IPS-NIHi7 (cell line): ENCODE data around the gene CLCN6.
A peak's percentile ranks its signal among the peaks of the same experiment; 100 is the strongest.

Source experiments
- DNase-seq: peaks from one replicate; pipeline ENCODE4 v3.0.0; 2012; ENCODE audit warnings: mixed read lengths; ENCODE audit errors: extremely low spot score

The CLCN6 gene

DNA sequence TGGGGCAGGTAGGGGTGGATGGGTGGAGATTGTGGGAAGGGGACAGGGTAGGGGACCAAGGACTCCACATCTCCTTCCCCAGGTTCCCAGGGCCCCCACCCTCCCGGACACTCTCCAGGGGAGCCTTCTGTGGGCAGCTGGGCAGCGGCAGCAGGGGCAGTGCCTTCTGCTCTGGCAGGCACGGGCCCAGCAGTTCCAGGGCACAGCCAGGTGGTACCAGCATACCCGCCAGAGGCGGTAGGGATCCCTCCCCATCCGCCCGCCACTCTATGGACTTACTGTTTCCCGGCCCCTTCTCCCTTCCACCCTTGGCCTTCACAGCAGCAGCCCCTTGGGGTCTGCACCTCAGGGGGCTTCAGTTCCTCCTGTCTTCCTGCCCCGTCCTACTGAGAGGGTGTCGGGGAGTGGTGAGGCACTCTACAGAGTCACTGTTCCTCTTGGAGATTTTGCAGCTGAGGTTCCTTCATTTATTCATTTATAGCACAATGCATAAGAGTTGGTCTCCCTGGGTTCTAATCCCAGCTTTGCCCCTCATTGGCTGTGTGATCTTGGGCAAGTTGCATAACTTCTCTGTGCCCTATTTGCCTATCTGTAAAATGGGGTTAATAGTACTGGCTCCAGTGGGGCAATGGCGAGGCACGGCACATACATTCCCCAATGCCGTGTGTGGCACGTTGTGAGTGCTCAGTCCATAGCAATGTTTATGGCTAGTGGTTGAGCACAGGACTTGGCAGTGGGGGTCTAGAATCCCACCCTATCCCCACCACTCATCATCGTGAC, 27.0 kb upstream of the CLCN6 start:
- DNase-seq = no peak

DNA sequence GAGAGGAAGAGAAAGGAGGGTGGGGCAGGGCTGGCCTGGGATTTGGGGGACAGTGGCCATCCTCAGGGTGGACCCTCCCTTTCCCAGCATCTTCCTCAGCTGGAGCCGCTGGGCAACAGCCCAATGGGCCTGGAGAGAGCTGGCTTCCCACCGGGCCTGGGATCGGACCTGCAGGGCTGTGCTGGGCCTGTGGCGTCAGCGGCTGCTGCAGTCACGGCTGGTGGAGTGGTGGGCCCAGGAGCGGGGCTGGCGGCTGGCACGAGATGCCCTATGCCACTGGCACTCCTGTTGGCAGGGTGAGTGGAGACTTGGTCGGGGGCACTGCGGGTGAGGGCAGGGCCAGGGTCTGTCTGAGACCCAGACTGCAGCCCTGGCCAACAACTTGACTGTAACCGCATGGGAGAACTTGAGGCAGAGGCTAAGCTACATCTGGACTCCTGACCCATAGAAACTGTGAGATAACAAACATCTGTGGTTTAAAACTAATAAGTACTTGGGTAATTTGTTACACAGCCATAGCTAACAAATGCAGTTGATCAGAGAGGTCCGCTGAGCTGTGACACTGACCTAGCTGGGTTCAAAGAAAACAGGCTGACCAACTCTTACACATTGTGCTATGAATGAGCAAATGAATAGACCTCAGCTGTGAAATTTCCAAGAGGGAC, 26.1 kb upstream of the CLCN6 start:
- DNase-seq = no peak

GRCh38 chr1:11780380-11781147, 25.4 kb upstream of the CLCN6 start:
- DNase-seq = no peak

GRCh38 chr1:11781297-11781696, 24.7 kb upstream of the CLCN6 start:
- no peak for DNase-seq

- no peak for DNase-seq
These were observed 23.8 kb upstream of the CLCN6 start for GRCh38 chr1:11782127-11782708.

DNA sequence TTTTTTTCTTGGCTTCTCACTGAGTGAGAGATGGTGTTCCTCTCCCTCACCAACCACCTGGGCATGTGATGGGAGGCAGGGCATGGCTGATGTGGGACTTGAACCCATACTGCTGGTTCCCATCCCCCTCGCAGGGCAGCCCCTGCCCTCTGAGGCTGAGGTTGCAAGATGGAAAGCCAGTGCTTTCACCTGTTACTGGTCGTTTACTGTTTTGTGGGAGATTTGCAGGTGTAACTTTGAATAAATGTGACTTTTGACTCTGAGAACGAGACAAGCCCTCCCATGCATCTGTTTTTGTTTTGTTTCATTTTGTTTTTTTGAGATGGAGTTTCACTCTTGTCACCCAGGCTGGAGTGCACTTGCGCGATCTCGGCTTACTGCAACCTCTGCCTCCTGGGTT, 22.4 kb upstream of the CLCN6 start:
- DNase-seq = no peak

DNA sequence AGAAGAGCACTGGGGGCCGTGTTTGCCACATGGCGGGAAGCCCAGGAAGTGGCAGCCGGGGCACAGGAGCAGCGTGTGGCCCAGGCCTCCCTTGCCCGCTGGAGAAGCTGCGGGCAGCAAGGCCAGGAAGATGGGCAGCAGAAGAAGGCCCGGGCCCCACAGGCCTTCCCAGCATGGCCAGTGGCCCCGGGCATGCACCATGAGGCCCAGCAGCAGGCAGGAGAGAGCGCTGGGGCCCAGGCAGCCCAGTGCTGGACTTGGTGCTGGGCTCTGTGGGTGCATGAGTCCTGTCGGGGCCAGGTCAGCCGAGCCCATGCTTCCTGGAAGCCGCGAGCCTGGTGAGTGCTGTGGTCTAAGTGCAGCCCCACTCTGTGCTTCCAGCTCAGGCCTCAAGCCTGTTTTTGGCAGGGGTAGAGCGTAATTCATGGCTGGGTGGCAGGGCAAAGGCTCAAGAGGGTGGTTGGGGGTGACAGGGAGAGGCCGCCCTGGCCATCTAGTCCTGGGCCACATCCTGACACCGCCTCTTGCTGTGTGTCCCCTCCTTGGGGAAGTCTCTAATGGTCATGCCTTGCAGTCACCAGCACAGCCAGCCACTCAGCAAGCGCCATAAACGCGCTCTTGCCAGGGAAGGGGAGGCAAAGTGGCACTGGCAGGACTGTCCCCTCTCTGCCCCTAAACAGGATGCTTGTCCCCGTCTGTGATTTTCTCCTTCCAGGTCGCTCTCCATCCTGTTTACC, 21.6 kb upstream of the CLCN6 start:
- no peak for DNase-seq

DNA sequence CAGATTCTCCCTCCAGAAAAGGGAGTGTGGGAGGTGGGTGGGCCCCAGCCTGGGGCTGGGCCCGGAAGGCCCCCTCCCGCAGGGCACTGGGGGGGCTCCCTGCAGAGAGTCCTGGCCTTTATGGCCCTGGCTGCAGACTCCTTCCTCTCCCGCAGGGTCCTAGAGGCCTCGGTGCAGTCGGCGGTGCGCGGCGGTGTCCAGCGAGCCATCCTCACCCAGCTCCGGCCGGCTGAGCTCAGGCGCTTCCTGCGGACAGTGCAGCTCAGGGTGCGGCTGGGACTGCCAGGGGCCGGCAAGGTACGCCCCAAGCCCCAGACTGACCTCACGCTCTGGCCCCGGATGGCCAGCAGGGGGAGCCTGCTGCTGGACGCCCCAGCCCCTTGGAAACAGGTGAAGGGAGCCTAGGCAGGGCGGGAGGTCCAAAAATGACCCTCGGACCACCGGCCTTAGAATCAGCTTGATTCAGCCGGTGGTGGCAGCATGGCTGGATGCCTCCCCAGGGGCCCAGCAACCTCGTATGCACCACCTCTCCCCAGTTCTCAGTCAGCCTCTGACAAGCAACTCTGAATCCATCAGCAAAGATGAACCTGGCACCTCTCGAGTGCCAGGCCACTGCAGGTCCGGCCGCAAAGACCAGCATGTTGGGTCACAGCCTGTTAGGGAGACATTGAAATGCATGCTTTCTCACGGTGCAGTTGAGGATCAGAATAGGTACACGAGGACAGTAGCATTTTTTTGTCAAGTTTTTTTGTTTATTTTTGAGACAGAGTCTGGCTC, 20.8 kb upstream of the CLCN6 start:
- peak; percentile 93 for DNase-seq

GRCh38 chr1:11786168-11786567, 19.8 kb upstream of the CLCN6 start:
- DNase-seq = no peak

- peak; percentile 74 for DNase-seq
These were observed 18.7 kb upstream of the CLCN6 start for GRCh38 chr1:11787251-11787803.

DNA sequence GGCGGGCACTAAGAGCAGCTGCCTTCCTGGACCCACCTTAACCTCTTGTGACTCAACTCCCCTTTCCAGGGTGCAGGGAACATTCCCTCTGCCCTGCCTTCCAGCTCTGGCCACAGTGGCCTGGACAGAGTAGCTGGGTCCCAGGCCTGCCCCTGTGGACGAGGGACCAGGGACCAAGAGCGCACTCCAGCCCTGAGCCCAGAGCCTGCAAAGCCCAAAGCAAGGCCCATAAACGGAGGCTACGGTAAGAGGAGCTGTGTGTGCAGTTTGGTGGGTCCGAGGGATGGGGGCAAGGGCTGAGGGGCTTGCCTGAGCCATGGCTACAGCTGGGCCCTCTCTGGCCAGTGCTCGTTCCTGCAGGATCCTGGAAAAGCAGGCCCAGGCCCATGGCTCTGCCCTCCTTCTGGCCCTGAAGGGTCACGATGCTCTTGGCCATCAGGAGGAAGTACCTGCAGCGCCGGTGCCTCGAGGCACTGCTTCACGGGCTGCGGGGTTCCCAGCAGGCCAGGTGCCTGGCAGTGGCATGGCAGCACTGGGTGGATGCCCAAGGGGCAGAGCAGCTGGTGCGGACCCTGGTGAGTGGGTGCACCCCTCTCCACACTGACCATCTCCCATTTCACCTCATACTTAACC, 18.1 kb upstream of the CLCN6 start:
- no peak for DNase-seq

GRCh38 chr1:11788549-11789053, 17.4 kb upstream of the CLCN6 start:
- DNase-seq = no peak

- no peak for DNase-seq
These were observed 16.6 kb upstream of the CLCN6 start for GRCh38 chr1:11789126-11790067.

DNA sequence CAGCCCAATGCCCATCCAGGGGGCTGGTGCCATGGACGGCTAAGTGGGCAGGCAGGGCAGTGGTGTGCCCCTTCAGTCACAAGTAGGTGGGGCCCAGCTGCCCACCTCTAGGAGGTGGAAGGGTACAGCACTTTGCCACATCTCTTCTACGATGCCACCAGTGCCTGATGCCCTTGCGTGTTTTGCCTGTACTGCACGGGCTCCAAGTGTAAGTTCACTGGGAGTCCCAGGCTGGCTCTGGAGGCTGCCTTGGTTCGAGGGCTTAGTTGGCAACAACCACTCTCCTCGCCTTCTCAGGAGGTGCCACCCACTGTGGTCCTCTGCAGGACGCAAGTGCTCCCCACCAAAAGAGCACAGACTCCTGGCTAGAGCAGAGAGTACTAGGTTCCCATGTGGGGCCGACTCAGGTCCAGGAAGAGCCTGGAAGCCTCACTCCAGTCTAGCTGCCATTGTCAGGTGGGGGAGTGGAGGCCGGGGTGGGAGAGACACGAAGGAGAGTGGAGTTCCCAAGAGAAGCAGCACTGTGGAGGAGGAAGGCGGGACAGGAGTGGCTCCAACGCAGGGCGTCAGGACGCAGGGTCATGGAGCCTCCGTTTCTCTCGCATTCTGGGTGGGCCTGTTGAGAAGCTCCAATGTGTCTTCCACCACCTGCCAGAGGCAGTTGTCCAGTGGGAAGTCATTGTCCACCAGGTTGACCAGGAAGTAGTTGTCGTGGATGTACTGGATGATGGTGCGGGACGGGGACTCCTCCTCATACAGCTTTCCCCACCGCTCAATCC, 15.7 kb upstream of the CLCN6 start:
- no peak for DNase-seq

DNA sequence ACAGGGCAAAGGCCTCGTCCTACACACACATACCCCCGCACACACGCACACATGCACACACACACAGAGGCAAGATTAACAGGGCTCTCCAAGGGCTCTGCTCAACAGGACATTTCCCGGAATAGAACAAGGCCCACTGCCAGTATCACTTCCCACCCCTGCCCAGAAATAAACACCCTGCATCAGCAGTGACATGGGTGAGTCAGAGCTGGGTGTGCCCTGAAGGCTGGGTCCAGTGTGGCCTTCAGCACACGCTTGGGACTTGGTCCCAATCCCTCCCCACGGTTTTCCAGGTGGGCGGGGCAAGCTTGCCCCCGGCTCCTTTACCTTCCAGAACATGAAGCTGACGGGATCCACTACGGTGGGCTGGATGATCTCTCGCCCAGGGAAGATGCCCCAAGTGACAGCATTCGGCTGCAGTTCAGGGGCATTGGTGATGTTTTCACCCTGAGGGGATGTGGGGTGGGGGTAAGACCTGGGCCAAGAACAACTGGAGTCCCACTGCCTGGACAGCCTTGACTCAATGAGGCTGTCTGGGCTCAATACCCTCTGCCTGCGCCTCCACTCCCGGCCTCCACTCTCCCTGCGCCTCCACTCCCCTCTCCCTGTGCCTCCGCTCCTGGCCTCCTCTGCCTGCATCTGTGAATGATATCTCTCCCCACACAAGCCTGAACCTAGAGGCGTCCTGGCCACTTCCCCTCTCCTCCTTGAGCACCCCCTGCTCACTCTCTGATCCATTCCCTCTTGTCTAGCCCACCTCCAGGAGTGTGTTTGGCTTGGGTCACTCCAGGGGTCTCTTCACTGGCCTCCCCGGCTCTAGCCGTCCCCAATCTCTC, 14.9 kb upstream of the CLCN6 start:
- no peak for DNase-seq

- DNase-seq = no peak
These were observed 13.9 kb upstream of the CLCN6 start for GRCh38 chr1:11792106-11792505.

GRCh38 chr1:11793819-11794218, 12.2 kb upstream of the CLCN6 start:
- no peak for DNase-seq
